NCI-H1930 (cell line): ENCODE results near the gene GPR68.

ENCODE experiments used
- DNase-seq, 2 experiments: peaks; one replicate each; lab custom pipeline; 2025; lab: John Stamatoyannopoulos, UW

Gene GPR68

GRCh38 chr14:91244501-91244901 lies at the start of gene GPR68:
Gene GPR68, minus strand, starts transcription at chr14:91244704. Its CDS starts 9,654 bp downstream, at chr14:91235050.
- no peak for DNase-seq

- DNase-seq: no peak
These were observed 49.6 kb upstream of the GPR68 start for GRCh38 chr14:91294153-91294552.

- DNase-seq: no peak
These were observed 48.8 kb upstream of the GPR68 start for GRCh38 chr14:91293281-91293680.

DNA sequence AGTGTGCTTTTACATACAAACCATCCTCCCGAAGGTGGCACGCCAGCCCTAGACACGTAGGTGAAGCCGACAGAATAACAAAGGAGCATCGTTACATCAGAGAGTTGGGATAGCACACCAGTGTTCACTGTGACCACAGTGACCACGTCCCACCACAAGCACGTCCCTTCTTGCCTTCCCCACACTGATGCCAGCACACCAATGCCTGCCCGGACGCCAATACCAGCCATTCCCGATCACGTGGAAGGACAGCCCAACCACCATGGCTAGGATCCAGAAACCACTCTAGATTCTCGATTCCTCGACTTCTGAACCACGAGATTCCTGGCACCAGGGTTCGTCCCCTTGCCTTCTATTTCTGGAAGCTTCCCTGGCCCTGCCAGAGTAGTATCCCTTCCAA lies 48.0 kb upstream of the GPR68 start:
- DNase-seq: no peak

DNA sequence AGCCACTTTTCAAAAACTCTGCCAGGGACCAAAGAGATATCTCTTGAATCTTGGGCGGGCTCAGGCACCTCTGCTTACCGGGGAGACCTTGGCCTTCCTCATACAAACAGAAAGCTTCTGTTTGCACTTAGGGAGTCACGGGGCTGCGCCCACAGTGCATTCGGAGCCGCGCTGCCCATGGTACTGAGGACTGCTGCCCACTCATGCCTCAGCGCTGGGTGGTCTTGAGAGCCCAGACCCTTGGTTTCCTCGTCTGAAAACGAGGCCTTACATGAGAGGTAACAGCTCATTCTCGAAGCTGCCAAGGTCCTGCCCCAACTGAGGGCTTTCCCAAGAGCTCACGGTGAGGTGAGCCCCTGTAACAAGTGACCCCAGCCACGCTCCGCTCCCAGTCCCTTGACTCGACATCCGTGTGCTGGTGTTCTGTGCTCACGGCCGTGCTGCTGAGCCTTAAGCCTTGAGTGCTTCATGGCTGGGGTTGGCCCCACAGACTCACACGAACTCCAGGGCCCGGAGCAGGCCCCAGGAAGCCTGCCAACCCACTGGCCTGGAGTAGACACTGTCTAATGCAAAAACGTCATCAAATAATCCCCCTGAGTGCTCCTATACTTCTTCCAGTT lies 47.4 kb upstream of the GPR68 start:
- no peak for DNase-seq

DNA sequence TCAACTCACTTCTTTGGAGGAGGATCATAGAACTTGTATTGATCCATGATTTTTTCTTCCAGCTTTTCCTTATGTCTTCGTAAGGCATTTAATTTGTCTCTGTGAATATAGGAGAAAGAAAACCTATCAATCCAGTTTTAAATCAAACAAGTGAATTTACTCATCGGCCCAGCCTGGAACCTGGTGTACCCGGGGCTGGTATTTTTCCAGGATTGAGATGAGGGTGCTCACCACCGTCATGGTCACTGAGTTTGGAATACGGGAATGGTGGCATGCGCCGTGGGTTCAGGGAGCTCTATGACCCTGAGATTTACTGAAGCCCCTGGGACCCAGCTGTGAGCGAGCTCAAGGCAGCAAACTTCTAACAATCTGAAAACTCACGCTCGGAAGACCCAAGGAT lies 46.5 kb upstream of the GPR68 start:
- no peak for DNase-seq

- DNase-seq: no peak
These were observed 45.0 kb upstream of the GPR68 start for GRCh38 chr14:91289464-91289863.

DNA sequence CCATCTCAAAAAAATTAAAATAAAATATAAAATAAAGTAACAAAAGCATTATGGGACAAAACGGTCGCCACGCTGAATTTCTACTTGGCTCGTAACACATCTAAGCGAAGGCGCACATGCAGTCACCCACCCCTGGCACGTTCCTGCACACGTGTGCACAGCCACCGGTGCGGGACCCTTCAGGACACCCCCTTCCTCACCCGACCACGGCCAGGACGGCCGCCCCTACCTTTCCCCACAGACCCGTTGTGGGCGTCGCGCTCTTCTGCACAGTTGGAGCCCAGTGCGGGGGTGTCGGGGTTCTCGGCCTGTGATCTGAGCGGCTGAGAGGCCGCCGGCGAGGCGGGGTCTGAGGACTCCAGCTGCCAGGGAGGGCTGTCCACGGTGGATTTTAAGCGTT lies 44.4 kb upstream of the GPR68 start:
- no peak for DNase-seq

DNA sequence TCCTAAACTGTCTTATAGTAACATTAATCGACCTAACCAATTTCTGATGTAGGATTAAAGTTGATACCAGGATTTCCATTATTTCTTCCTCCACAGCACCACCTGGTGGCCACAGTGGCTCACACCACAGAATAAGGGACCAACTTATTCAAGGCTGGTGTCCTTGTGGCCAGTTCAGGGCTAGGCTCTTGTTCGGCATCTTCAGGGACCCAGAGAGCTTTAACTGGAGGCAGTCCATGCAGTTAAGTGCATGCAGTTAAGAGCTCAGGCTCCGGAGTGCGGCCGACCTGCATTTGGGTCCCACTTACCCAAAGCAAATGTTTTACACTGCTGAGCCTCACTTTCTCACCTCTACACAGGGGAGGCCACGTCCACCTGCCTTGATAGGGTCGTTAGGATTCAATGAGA lies 42.0 kb upstream of the GPR68 start:
- peak; percentile 41 to 60 for DNase-seq

DNA sequence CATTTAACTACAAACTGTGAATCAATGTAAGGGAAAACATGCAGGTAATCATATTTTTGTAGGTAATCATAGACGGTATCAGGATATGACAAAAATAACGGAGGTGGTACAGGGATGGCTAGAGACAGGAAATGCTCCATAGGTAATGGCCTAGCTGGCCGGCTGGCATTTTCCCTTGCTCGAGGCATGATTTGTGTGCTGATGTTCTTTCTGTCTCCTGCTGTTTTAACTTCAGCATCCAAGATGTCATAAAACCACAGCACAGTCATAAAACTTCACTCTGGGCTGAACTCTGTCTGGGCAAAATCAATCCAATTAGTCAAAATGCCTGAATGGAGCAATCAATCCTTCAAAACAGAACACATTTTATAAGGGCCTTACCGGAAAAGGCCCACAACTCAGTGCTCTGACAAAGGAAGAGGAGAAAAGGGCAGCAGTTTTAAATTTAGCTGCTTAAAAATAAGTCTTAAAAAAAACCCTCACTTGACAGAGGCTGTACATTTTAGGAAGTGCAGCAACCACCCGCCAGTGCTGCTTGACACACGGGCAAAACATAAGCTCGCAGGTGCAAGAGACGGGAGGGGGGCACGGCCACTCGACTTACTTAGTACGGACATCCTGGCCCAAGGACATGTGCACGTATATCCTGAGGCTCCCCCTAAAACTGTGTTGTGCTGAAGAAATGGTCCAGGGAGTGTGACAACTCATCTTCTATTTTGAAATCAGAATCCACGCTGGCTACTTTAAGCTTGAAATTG lies 40.5 kb upstream of the GPR68 start:
- no peak for DNase-seq

GRCh38 chr14:91284146-91284790 lies 39.8 kb upstream of the GPR68 start:
- no peak for DNase-seq

DNA sequence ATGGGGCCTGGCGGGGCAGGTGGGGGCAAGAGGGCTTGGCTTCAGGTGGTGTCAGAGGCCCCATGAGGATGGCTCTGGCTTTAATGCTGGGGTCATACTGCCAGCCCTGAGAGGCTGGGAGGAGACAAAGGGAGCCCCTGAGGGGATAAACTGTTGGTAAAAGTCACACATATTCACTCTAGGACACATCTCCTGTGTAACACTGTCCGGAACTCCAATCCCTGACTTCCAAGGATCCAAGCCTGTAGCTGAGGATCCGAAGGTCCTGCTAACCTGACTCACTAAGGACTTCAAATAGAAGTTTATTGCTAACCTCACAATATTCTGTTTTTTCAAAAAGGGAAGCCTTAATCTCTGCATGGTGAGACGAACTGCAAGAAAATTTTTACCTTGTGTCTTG lies 39.2 kb upstream of the GPR68 start:
- no peak for DNase-seq

GRCh38 chr14:91282954-91283645 lies 38.6 kb upstream of the GPR68 start:
- no peak for DNase-seq

DNA sequence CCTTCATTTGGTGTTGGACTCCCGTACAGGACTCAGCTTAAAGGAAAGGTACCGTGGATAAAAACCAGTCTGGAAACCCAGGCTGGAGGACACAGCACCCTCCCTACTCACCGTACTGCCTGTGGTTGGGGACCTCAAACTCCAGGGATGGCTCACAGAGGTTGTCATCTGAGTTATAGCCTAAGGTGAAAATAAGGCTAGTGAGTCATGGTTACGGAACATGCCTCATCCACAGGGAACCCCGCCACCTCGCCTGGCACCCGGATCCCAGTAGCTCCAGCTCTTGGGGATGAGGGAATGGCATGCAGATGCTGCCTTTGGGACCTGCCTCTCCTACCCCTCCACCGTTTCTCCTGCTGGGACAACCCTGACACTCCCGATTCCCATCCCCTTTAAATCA lies 36.8 kb upstream of the GPR68 start:
- no peak for DNase-seq

DNA sequence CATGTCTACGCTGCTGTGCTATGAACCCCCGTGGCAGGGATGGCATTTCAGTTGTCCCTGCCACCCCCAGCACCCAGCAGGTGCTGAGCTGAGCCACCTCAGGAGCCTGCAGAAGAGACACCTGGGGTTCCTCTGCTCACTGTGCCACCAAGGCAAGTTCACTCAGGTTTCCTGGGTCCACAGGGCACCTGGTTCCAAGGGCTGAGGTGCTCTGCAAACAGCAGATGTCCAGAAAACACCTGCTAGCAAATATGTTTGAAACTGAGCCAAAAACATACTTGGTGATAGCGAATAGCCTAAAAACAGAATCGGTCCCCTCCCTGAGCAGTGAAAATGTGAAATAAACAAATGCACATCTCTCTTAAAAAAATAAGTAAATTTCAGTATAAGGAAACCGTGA lies 35.6 kb upstream of the GPR68 start:
- DNase-seq: no peak

DNA sequence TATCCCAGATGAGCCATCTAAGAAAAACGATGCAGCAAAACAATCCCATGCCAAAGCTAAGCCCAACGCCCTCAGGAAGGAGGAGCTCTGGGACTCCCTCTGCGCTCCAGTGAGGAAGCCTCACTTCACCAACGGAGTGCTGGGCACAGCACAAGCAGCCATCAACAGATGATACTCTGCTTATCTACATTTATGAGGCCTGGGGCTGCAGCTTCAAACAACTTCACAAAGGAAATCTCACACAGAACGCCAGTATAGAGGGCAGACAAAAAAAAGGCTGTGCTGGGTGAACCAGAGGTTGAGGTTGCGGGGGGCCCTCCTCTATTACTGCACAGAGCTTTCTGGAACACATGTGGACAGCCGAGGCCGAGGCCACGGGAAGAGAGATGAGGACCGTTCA lies 34.9 kb upstream of the GPR68 start:
- DNase-seq: no peak

DNA sequence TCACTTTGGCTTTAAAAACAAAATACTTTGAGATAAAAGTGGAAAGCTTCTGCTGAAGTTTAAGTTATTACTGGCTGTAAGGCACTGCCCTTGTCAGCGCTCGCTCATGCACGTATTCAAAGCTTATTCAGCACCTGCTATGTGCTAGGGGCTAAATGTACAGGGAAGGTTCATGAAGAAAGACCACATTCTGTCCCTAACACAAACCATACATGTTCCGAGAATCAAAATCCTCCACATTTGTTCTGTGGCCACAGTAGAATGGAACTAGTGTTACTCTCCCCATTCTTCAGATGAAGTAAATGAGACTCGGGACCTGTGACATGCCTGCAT lies 33.8 kb upstream of the GPR68 start:
- DNase-seq: no peak

DNA sequence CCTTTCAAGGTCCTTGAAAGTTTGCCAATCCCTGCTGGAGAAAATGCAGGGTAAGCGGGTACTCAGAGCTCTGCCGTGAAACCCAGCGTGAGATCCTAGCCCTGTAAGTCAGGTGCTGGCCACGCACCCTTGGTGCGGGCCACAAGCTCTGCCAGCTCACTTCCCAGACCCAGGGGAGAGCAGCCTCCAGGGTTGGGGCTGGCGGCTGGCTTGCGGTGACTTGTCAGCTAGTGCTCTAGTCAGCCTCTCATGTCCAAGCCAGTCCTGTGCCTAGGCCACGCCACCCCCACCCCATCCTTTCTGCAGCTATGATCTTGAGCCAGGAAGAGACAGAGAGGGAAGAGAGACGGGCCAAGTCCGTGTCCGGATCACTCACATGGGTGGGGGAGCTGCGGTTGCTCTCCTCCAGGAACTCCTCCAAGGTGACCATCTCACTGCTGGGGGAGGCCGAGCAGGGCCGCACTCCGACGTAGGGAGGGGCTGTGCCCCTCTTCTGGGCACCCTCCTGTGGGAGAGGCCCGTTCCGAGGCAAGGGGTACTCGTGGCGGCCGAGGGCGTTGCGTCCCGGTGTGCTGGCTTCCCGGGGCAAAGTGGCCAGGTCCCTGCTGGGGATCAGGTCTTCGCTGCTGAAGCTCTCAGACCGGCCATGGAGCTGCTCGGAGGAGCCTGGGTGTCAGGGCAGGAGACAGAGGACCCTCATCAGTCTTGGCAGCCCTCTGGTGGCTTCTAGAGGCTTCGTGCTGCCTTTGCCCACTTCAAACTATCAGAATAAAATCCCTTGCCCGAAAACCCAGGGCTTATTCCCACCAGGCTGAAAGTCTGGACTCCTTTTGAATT lies 33.3 kb upstream of the GPR68 start:
- DNase-seq: no peak

DNA sequence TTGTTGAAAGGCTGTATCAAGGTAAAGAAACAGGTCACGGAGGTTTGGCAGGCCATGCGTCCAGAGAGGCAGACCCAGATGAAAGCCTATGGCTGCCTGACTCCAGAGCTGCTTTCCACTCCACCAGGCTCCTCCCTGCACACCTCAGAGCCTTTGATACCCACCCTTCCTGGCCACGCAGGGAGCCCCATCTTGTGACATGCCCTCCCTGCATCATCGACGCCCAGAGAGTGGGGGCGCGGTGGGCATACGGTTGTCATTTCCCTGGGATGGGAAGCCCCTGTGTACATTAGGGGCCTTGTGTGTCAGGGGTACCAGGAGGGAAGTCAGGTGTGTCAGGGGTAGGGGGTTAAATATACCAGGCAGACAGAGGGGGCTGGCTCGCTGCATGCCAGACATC lies 30.3 kb upstream of the GPR68 start:
- no peak for DNase-seq

DNA sequence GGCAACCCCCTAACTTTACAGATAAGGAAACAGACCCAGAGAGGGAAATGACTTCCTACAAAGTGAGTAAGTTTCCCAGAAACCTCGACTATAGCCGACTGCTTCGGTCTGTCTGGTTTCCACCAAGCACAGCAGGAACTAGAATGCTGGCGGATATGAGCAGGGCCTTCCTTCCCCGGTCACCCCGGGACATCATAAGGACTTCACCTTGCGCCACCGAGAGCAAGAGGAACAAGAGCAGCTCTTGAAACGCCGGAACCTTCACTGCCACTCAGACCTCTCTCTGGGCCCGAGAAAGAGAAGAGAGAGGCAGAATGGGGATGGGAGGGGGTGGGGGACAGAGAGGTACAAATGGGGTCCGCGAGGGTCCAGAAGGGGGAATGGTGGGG lies 29.4 kb upstream of the GPR68 start:
- no peak for DNase-seq

GRCh38 chr14:91273273-91273884 lies 28.9 kb upstream of the GPR68 start:
- DNase-seq: no peak
